A673 (cell line): Measurements from ENCODE around the gene NCOA7. TPM values are rescaled to one million over a fixed set of nuclear protein-coding genes. Genes with fewer than 3 reads are reported as not detected.

Experiments
- BruUV-seq: library from RNA; stranded (reverse); fragments of 400-500 nt; replicated peaks from 2 replicates; lab custom pipeline; 2021; lab: Mats Ljungman, UMichigan
- CTCF ChIA-PET: fragments of 300-600 bp; sonication (Branson Sonifier 250); formaldehyde crosslinking; loops from one replicate; lab custom pipeline; 2022; ENCODE audit warnings: antibody characterized with exemption; lab: Charles Lee
- POLR2A ChIA-PET: fragments of 300-600 bp; sonication (Branson Sonifier 250); formaldehyde crosslinking; loops from one replicate; lab custom pipeline; 2022; ENCODE audit warnings: antibody characterized with exemption; ENCODE audit not compliant: low non-redundant PET; lab: Charles Lee
- DNase-seq: peaks from one replicate; pipeline ENCODE4 v3.0.0-alpha.2; 2015; ENCODE audit warnings: low spot score
- H3K27ac ChIP-seq: fragments of 200-600 bp; sonication (generic); 2 replicates; pipeline ENCODE4 v1.5.1; 2016; ENCODE audit warnings: mixed run types, low read depth, mild to moderate bottlenecking, mixed read lengths, antibody characterized with exemption, low read length; ENCODE audit not compliant: poor library complexity, severe bottlenecking
- H3K27me3 ChIP-seq: fragments of 200-600 bp; sonication (generic); replicated peaks from 2 replicates; pipeline ENCODE4 v1.6.1; 2017; ENCODE audit warnings: mixed run types, low read depth, mild to moderate bottlenecking, mixed read lengths, antibody characterized with exemption, low read length; ENCODE audit not compliant: insufficient read depth, poor library complexity
- H3K36me3 ChIP-seq: fragments of 200-600 bp; sonication (generic); 2 replicates; pipeline ENCODE4 v1.6.1; 2016; ENCODE audit warnings: mixed run types, mild to moderate bottlenecking, mixed read lengths, antibody characterized with exemption, low read length; ENCODE audit not compliant: insufficient read depth, poor library complexity, severe bottlenecking
- H3K4me1 ChIP-seq: fragments of 200-600 bp; sonication (generic); 2 replicates; pipeline ENCODE4 v1.6.1; 2017; ENCODE audit warnings: mixed run types, mild to moderate bottlenecking, mixed read lengths, antibody characterized with exemption, low read length; ENCODE audit not compliant: insufficient read depth, poor library complexity, severe bottlenecking
- H3K4me3 ChIP-seq: fragments of 200-600 bp; sonication (generic); 2 replicates; pipeline ENCODE4 v1.5.1; 2016; ENCODE audit warnings: low read depth, mixed run types, mild to moderate bottlenecking, mixed read lengths, low read length; ENCODE audit not compliant: poor library complexity, severe bottlenecking
- H3K9me3 ChIP-seq: fragments of 200-600 bp; sonication (generic); 2 replicates; pipeline ENCODE4 v1.6.1; 2016; ENCODE audit warnings: mixed run types, low read depth, mild to moderate bottlenecking, mixed read lengths, antibody characterized with exemption, low read length; ENCODE audit not compliant: poor library complexity, severe bottlenecking
- CTCF ChIP-seq: fragments of 300-800, 200-600 bp; sonication (generic); conservative IDR thresholded peaks from 2 replicates; pipeline ENCODE4 v1.5.1; 2017; ENCODE audit warnings: low read depth, mild to moderate bottlenecking, antibody characterized with exemption, low read length, moderate library complexity, mixed read lengths
- EZH2 ChIP-seq: fragments of 200-600 bp; sonication (generic); IDR thresholded peaks from 2 replicates; pipeline ENCODE4 v1.6.1; 2017; ENCODE audit warnings: borderline replicate concordance, low read depth, mild to moderate bottlenecking, mixed read lengths, antibody characterized with exemption, low read length; ENCODE audit not compliant: poor library complexity, severe bottlenecking
- intact Hi-C: fragments of 100-400 bp; cut with micrococcal nuclease; formaldehyde crosslinking; loops from one replicate; pipeline ENCODE4 v1.10.0; 2022; ENCODE audit not compliant: unreplicated experiment
- total RNA-seq: library from RNA; stranded (reverse); gene quantifications from 2 replicates; pipeline ENCODE4 v1.2.3, GENCODE V29; 2021

Gene NCOA7
- total RNA-seq, 1 experiment from 2014 or later: 33.5 TPM

GRCh38 chr6:125945378-125946141, 154.8 kb downstream of the NCOA7 start:
- peak; percentile 15 for DNase-seq
- no peaks in the 10 kb centered on the region for H3K9me3 ChIP-seq
- no peak overlapping the region for H3K27ac ChIP-seq
- TF ChIP-seq EZH2 (no peak), CTCF (no peak)
- H3K36me3 ChIP-seq: no peaks in the 10 kb centered on the region
- POLR2A ChIA-PET: no interaction called here
- H3K4me1 ChIP-seq: peaks cover 6% of the 10 kb centered on the region
- CTCF ChIA-PET: interaction anchor here (0.7 to 1.2 kb wide), 2 partner anchors 11 kb away, joined by 5 to 6 read pairs; partner anchors contain the start of gene HINT3
- no peak overlapping the region for H3K4me3 ChIP-seq
- no peaks in the 10 kb centered on the region for H3K27me3 ChIP-seq
- intact Hi-C loops: no loop called here
- BruUV-seq: no TSS peak

- DNase-seq: no peak
- POLR2A ChIA-PET: no interaction called here
These were observed 156.9 kb downstream of the NCOA7 start for GRCh38 chr6:125947615-125948014.

GRCh38 chr6:125948455-125948854, 157.7 kb downstream of the NCOA7 start:
- Histone ChIP-seq H3K27me3 (no peaks in the 10 kb centered on the region), H3K4me1 (no peaks in the 10 kb centered on the region), H3K9me3 (no peaks in the 10 kb centered on the region), H3K4me3 (no peak overlapping the region), H3K36me3 (no peaks in the 10 kb centered on the region), H3K27ac (no peak overlapping the region)
- ChIA-PET CTCF (interaction anchor here (0.8 kb wide), 1 partner anchor 8 kb away, joined by 5 read pairs; no protein-coding TSS in a partner anchor), POLR2A (no interaction called here)
- DNase-seq: no peak
- intact Hi-C loops: no loop called here
- no TSS peak for BruUV-seq
- TF ChIP-seq EZH2 (no peak), CTCF (no peak)

More at GRCh38 chr6:125947615-125948014, 156.9 kb downstream of the NCOA7 start:
- CTCF ChIA-PET: interaction anchor here (0.8 kb wide), 1 partner anchor 9 kb away, joined by 5 read pairs; no protein-coding TSS in a partner anchor
- Histone ChIP-seq H3K36me3 (no peaks in the 10 kb centered on the region), H3K9me3 (no peaks in the 10 kb centered on the region), H3K27ac (no peak overlapping the region), H3K4me3 (no peak overlapping the region), H3K4me1 (no peaks in the 10 kb centered on the region), H3K27me3 (no peaks in the 10 kb centered on the region)
- no TSS peak for BruUV-seq
- TF ChIP-seq CTCF: no peak
- no peak for TF ChIP-seq EZH2
- intact Hi-C loops: no loop called here
